Natural killer cell (primary cell): ENCODE measurements around the gene CFAP300. TPM values are rescaled to one million over a fixed set of nuclear protein-coding genes. Genes with fewer than 3 reads are reported as not detected.

Source experiments
- ATAC-seq, 3 donors: fragments of 150-1000 bp in 2 of 3; fragments of 200-7000 bp in 1 of 3; cut with Tn5 transposase; 1 replicate in 1 of 3; 2 replicates in 2 of 3; pipeline ENCODE4 v1.10.0; 2021; ENCODE audit warnings: mild to moderate bottlenecking in 2 of 3, moderate library complexity in 2 of 3
- DNase-seq, 2 donors: peaks; one replicate each; pipeline versions ENCODE4 v3.0.0 to v3.0.0-alpha.2; 2013 to 2021; ENCODE audit warnings: mixed read lengths in 1 of 2
- H3K27ac ChIP-seq: one replicate; pipeline ENCODE4 v1.5.1; 2013; ENCODE audit warnings: mild to moderate bottlenecking, low read length
- H3K27me3 ChIP-seq: one replicate; pipeline ENCODE4 v1.6.1; 2013; ENCODE audit warnings: low read length; ENCODE audit not compliant: control insufficient read depth, insufficient read depth
- H3K36me3 ChIP-seq: one replicate; pipeline ENCODE4 v1.6.1; 2013; ENCODE audit warnings: low read length; ENCODE audit not compliant: control insufficient read depth, insufficient read depth
- H3K4me1 ChIP-seq: one replicate; pipeline ENCODE4 v1.6.1; 2013; ENCODE audit warnings: low read length; ENCODE audit not compliant: control insufficient read depth, insufficient read depth
- H3K4me3 ChIP-seq: one replicate; pipeline ENCODE4 v1.5.1; 2013; ENCODE audit warnings: low read length
- H3K9me3 ChIP-seq: one replicate; pipeline ENCODE4 v1.6.1; 2013; ENCODE audit warnings: low read length; ENCODE audit not compliant: control insufficient read depth, insufficient read depth
- H3K27ac Mint-ChIP-seq, 2 donors: one replicate each; pipeline ENCODE4 v1.8.0; 2022; ENCODE audit warnings: mild to moderate bottlenecking in 2 of 2, mixed read lengths in 2 of 2, moderate library complexity in 1 of 2
- H3K27me3 Mint-ChIP-seq, 2 donors: one replicate each; pipeline ENCODE4 v1.8.0; 2022; ENCODE audit warnings: low read depth in 2 of 2, mixed read lengths in 2 of 2
- H3K36me3 Mint-ChIP-seq: one replicate; pipeline ENCODE4 v1.8.0; 2022; ENCODE audit warnings: mixed read lengths
- H3K4me1 Mint-ChIP-seq, 2 donors: one replicate each; pipeline ENCODE4 v1.8.0; 2022; ENCODE audit warnings: mixed read lengths in 2 of 2
- H3K4me3 Mint-ChIP-seq: one replicate; pipeline ENCODE4 v1.8.0; 2022; ENCODE audit warnings: mild to moderate bottlenecking, moderate library complexity, mixed read lengths
- H3K9me3 Mint-ChIP-seq, 2 donors: one replicate each; pipeline ENCODE4 v1.8.0; 2022; ENCODE audit warnings: mixed read lengths in 2 of 2
- WGBS: methylation state at CpG from one replicate; pipeline ENCODE4 v1.1.7; 2013; ENCODE audit warnings: missing lambda C conversion rate; ENCODE audit not compliant: insufficient coverage; 5-methylcytosine and 5-hydroxymethylcytosine counted together
- intact Hi-C: fragments of 100-400 bp; cut with micrococcal nuclease; formaldehyde crosslinking; loops from one replicate; pipeline ENCODE4 v1.14.2; 2022
- total RNA-seq, 4 donors: library from RNA; stranded (reverse); fragments of 120-200 nt in 1 of 4; gene quantifications; one replicate each; pipeline versions ENCODE4 v1.2.3 to v1.2.4, GENCODE V29; 2013 to 2022
- TF ChIP-seq, protein P1 (sequence below): fragments of 200-600 bp; IDR thresholded peaks from one replicate; pipeline ENCODE4 v1.8.0; 2022; ENCODE audit warnings: antibody characterized with exemption

The CFAP300 gene
- total RNA-seq, 3 donors from 2014 or later (not counting 1 experiment from before 2014, with no cell fraction given), result not detected

DNA sequence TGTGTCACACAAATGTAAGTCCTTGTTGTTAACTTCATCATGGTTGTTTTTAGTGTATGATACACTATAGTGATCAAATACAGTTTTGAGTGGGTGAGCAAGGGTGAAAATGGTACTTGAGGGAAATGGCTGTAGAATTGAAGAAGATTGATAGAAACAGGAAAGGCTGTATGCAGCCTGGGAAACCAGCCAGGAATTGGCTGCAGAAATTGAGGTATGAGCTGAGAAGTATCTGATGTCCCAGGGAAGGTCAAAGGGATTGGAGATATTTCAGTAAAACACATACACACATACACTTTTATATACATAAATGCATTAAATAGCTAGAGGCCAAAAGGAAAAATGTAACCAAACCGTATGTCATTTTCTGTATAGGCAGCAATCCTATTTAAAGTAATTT, 49.9 kb downstream of the CFAP300 start:
- H3K9me3 Mint-ChIP-seq, result no peaks in the 10 kb centered on the region
- H3K27ac Mint-ChIP-seq, result no peak overlapping the region
- DNase-seq (no peak), ATAC-seq (no peak)
- H3K4me1 Mint-ChIP-seq, result no peaks in the 10 kb centered on the region
- H3K4me1 ChIP-seq, result no peaks in the 10 kb centered on the region
- H3K9me3 ChIP-seq, result no peaks in the 10 kb centered on the region
- no CpG with 5 or more reads among the region's 1 CpG for WGBS
- H3K36me3 ChIP-seq, result no peaks in the 10 kb centered on the region
- no peak overlapping the region for H3K27ac ChIP-seq
- H3K36me3 Mint-ChIP-seq, result no peaks in the 10 kb centered on the region
- H3K4me3 ChIP-seq, result no peak overlapping the region
- TF ChIP-seq, protein P1, sequence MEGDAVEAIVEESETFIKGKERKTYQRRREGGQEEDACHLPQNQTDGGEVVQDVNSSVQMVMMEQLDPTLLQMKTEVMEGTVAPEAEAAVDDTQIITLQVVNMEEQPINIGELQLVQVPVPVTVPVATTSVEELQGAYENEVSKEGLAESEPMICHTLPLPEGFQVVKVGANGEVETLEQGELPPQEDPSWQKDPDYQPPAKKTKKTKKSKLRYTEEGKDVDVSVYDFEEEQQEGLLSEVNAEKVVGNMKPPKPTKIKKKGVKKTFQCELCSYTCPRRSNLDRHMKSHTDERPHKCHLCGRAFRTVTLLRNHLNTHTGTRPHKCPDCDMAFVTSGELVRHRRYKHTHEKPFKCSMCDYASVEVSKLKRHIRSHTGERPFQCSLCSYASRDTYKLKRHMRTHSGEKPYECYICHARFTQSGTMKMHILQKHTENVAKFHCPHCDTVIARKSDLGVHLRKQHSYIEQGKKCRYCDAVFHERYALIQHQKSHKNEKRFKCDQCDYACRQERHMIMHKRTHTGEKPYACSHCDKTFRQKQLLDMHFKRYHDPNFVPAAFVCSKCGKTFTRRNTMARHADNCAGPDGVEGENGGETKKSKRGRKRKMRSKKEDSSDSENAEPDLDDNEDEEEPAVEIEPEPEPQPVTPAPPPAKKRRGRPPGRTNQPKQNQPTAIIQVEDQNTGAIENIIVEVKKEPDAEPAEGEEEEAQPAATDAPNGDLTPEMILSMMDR, result no peak
- H3K4me3 Mint-ChIP-seq, result no peak overlapping the region
- no peaks in the 10 kb centered on the region for H3K27me3 Mint-ChIP-seq
- intact Hi-C loops, result no loop called here
- no peaks in the 10 kb centered on the region for H3K27me3 ChIP-seq

DNA sequence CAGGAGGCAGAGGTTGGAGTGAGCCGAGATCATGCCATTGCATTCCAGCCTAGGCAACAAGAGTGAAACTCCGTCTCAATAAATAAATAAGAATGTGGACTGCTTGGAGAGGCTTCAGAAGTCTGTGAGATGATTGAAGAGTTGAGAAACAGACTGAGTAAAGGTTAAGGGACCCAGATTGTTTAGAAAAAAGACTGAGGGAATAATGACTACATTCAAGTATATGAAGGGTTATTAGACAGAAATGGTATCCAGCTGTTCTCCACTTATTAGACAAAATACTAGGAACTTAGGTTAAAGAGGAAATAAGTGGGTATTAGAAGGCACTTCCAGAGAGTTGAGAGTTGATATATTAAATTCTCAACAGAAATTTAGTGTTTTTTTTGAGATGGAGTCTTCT, 52.5 kb downstream of the CFAP300 start:
- no peak for ATAC-seq
- Histone ChIP-seq H3K4me3 (no peak overlapping the region), H3K4me1 (no peaks in the 10 kb centered on the region), H3K36me3 (no peaks in the 10 kb centered on the region), H3K9me3 (no peaks in the 10 kb centered on the region), H3K27ac (no peak overlapping the region), H3K27me3 (no peaks in the 10 kb centered on the region)
- Mint-ChIP-seq H3K4me1 (no peaks in the 10 kb centered on the region), H3K27ac (no peak overlapping the region), H3K36me3 (no peaks in the 10 kb centered on the region), H3K4me3 (no peak overlapping the region), H3K9me3 (no peaks in the 10 kb centered on the region), H3K27me3 (peaks cover 7 to 8% of the 10 kb centered on the region in 2 donors)
- 100% methylated on average over 2 of the region's 2 CpGs for WGBS
- TF ChIP-seq, protein P1, result no peak
- intact Hi-C loops, result no loop called here
- no peak for DNase-seq

DNA sequence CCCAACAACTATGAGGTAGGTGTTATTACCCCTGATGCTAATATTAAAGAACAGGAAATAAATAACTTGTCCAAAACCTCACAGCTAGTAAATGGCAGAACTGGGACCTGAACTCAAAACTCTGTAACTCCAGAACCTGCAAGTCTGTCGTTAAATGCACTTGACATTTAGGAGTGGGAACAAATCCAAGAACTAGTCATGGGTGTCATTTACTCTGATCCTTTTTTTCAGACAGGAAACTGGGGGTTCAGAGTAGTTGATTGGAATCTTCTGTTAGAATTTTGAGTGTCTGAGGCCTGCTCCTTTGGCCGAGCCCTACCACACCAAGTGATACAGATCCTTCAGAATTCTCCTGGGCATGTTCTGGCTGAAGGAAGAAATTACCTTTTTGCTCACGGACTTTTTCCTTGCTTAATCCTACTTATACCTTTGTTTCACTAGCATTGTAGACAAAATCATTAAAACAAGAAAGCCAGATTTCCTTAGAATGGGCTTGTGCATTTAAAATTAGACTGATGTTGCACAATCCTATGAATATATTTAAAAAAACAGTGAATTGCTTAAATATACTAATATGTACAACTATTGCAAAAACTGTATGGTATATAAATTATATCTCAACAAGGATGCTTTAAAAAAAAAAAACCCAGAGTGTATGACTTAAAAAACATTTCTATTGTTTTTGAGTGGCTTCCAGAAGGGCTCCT, 61.6 kb downstream of the CFAP300 start:
- Histone ChIP-seq H3K4me1 (peaks cover 14% of the 10 kb centered on the region), H3K9me3 (no peaks in the 10 kb centered on the region), H3K27me3 (peaks cover 22% of the 10 kb centered on the region), H3K36me3 (no peaks in the 10 kb centered on the region), H3K4me3 (no peak overlapping the region), H3K27ac (no peak overlapping the region)
- intact Hi-C loops, result no loop called here
- DNase-seq (no peak), ATAC-seq (no peak)
- H3K36me3 Mint-ChIP-seq, result no peaks in the 10 kb centered on the region
- peak overlapping the region; percentile 99 for H3K4me3 Mint-ChIP-seq
- TF ChIP-seq, protein P1, result no peak
- WGBS, result 89% methylated on average over 3 of the region's 3 CpGs
- no peaks in the 10 kb centered on the region for H3K9me3 Mint-ChIP-seq
- H3K27ac Mint-ChIP-seq, result no peak overlapping the region
- H3K4me1 Mint-ChIP-seq, result peaks cover 11 to 15% of the 10 kb centered on the region in 2 donors
- peaks cover 8 to 11% of the 10 kb centered on the region in 2 donors for H3K27me3 Mint-ChIP-seq
